ENCODE measurements around the gene ATPAF2.

DNA sequence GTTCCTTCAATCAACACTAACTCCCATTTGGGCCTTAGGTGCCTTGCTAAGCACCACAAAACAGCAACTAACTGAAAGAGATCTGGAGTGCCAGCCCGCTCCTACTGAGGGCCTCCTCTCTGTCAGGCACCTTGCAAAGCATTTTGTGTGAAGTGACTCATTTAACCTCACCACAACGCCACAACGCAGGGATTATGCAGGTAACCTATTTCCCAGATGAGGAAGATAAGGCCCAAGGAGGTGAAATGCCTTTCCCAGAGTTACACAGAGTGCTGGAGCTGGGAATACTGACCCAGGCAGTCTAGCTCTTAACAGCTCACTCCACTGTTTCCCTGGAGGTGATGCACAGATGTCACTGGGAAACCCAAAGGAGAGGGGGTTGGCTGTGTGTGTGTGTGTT is 33.5 kb downstream of the ATPAF2 start:
- TF ChIP-seq, protein P1, sequence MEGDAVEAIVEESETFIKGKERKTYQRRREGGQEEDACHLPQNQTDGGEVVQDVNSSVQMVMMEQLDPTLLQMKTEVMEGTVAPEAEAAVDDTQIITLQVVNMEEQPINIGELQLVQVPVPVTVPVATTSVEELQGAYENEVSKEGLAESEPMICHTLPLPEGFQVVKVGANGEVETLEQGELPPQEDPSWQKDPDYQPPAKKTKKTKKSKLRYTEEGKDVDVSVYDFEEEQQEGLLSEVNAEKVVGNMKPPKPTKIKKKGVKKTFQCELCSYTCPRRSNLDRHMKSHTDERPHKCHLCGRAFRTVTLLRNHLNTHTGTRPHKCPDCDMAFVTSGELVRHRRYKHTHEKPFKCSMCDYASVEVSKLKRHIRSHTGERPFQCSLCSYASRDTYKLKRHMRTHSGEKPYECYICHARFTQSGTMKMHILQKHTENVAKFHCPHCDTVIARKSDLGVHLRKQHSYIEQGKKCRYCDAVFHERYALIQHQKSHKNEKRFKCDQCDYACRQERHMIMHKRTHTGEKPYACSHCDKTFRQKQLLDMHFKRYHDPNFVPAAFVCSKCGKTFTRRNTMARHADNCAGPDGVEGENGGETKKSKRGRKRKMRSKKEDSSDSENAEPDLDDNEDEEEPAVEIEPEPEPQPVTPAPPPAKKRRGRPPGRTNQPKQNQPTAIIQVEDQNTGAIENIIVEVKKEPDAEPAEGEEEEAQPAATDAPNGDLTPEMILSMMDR (conservative IDR thresholded peaks at IDR 0.05 in 1 of 2, IDR thresholded peaks at IDR 0.05 in 1 of 2; ENCODE audit: extremely low read depth in 1 of 2, insufficient read depth in 1 of 2, low read depth in 1 of 2, low read length in 2 of 2): no peak
- no peak for TF ChIP-seq EZH2 (IDR thresholded peaks at IDR 0.05; ENCODE audit: borderline replicate concordance, low read length)
